Measurements from ENCODE around the gene ACOXL.

DNA sequence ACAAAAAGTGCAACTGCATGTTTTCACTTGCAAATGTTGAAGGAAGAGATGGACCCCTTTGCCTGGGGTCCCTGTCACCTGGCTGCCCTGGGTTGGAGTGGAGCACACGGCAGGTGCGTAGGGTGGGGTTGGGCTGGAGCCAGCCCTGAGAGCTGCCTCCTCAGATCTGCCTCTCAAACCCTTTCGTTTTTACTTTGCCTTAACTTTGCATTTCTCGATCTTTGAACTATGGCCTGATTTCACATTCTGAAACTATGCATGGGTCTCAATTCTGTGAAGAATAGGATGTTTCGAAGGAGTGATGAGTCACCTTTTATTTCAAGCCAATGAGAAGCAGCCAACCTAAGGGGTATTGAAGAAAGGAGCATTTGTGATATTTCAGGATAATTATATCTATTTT, 132.8 kb downstream of the ACOXL start:
- TF ChIP-seq, protein P1, sequence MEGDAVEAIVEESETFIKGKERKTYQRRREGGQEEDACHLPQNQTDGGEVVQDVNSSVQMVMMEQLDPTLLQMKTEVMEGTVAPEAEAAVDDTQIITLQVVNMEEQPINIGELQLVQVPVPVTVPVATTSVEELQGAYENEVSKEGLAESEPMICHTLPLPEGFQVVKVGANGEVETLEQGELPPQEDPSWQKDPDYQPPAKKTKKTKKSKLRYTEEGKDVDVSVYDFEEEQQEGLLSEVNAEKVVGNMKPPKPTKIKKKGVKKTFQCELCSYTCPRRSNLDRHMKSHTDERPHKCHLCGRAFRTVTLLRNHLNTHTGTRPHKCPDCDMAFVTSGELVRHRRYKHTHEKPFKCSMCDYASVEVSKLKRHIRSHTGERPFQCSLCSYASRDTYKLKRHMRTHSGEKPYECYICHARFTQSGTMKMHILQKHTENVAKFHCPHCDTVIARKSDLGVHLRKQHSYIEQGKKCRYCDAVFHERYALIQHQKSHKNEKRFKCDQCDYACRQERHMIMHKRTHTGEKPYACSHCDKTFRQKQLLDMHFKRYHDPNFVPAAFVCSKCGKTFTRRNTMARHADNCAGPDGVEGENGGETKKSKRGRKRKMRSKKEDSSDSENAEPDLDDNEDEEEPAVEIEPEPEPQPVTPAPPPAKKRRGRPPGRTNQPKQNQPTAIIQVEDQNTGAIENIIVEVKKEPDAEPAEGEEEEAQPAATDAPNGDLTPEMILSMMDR (IDR thresholded peaks at IDR 0.05; ENCODE audit: control extremely low read depth in 1 of 3, insufficient read depth in 1 of 3, low read depth in 1 of 3, low read length in 3 of 3), result no peak
- TF ChIP-seq RBBP5 (IDR thresholded peaks at IDR 0.05; ENCODE audit: borderline replicate concordance, low read depth, low read length) (no peak), JUN (IDR thresholded peaks at IDR 0.05; ENCODE audit: low read depth, low read length) (no peak), ASH2L (IDR thresholded peaks at IDR 0.05; ENCODE audit: low read length) (no peak), RAD21 (IDR thresholded peaks at IDR 0.05 in 1 of 2, conservative IDR thresholded peaks at IDR 0.05 in 1 of 2; ENCODE audit: low read depth in 2 of 2, low read length in 2 of 2) (no peak), POLR2A (IDR thresholded peaks at IDR 0.05; ENCODE audit: control extremely low read depth in 1 of 2, low read depth in 2 of 2, low read length in 2 of 2) (no peak), EZH2 (IDR thresholded peaks at IDR 0.05; ENCODE audit: low read depth, low read length, severe bottlenecking) (no peak), RNF2 (IDR thresholded peaks at IDR 0.05; ENCODE audit: borderline replicate concordance, low read depth, low read length, missing control alignments, poor library complexity, severe bottlenecking) (no peak)
- TF ChIP-seq, protein P2, sequence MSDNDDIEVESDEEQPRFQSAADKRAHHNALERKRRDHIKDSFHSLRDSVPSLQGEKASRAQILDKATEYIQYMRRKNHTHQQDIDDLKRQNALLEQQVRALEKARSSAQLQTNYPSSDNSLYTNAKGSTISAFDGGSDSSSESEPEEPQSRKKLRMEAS (IDR thresholded peaks at IDR 0.05), result no peak
